ENCODE measurements around the gene TRAF6. TPM values are rescaled to one million over a fixed set of nuclear protein-coding genes. Genes with fewer than 3 reads are reported as not detected.

Gene TRAF6
- total and polyA plus RNA-seq, 4 donors, result 2.2 to 14.0 (median 8.8) TPM

DNA sequence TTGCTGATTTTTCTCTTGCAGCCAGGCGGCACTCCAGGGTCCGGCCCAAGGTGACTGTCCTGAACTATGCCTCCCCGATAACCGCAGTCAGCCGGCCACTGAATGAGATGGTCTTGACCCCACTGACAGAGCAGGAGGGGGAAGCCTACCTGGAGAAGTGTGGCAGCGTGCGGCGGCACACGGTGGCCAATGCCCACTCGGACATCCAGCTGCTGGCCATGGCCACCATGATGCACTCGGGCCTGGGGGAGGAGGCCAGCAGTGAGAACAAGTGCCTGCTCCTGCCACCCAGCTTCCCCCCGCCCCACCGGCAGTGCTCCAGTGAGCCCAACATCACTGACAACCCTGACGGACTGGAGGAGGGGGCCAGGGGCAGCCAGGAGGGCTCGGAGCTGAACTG lies 47.8 kb downstream of the TRAF6 start:
- H3K27me3 ChIP-seq (ENCODE audit: control insufficient read depth in 3 of 3, insufficient read depth in 3 of 3, low read length in 2 of 3), result peaks cover 0 to 4% (median 0%) of the 10 kb centered on the region in 3 donors
- TF ChIP-seq, protein P1, sequence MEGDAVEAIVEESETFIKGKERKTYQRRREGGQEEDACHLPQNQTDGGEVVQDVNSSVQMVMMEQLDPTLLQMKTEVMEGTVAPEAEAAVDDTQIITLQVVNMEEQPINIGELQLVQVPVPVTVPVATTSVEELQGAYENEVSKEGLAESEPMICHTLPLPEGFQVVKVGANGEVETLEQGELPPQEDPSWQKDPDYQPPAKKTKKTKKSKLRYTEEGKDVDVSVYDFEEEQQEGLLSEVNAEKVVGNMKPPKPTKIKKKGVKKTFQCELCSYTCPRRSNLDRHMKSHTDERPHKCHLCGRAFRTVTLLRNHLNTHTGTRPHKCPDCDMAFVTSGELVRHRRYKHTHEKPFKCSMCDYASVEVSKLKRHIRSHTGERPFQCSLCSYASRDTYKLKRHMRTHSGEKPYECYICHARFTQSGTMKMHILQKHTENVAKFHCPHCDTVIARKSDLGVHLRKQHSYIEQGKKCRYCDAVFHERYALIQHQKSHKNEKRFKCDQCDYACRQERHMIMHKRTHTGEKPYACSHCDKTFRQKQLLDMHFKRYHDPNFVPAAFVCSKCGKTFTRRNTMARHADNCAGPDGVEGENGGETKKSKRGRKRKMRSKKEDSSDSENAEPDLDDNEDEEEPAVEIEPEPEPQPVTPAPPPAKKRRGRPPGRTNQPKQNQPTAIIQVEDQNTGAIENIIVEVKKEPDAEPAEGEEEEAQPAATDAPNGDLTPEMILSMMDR (IDR thresholded peaks at IDR 0.05; ENCODE audit: control extremely low read depth, extremely low read depth), result no peak
- no peaks in the 10 kb centered on the region for H3K9me3 ChIP-seq (ENCODE audit: control insufficient read depth in 4 of 4, insufficient read depth in 3 of 4, low read length in 3 of 4)
- H3K36me3 ChIP-seq (ENCODE audit: control insufficient read depth in 4 of 4, insufficient read depth in 4 of 4, low read length in 4 of 4), result peaks cover 0 to 4% (median 2%) of the 10 kb centered on the region in 4 donors
- ATAC-seq (ENCODE audit: insufficient read depth, low FRiP score), result no peak
- H3K4me1 ChIP-seq (ENCODE audit: control insufficient read depth in 5 of 5, insufficient read depth in 5 of 5, low read length in 5 of 5), result peaks cover 0 to 5% (median 0%) of the 10 kb centered on the region in 5 donors
- H3K9ac ChIP-seq (ENCODE audit: insufficient read depth in 1 of 2, low read length in 2 of 2), result no peak overlapping the region
- H3K27ac ChIP-seq (ENCODE audit: low read depth in 1 of 2, low read length in 1 of 2), result no peak overlapping the region
- 94 to 96% methylated on average over 14 to 15 of the region's 15 CpGs for WGBS, 2 donors
- no peak overlapping the region for H3K4me3 ChIP-seq
- no peak for DNase-seq

DNA sequence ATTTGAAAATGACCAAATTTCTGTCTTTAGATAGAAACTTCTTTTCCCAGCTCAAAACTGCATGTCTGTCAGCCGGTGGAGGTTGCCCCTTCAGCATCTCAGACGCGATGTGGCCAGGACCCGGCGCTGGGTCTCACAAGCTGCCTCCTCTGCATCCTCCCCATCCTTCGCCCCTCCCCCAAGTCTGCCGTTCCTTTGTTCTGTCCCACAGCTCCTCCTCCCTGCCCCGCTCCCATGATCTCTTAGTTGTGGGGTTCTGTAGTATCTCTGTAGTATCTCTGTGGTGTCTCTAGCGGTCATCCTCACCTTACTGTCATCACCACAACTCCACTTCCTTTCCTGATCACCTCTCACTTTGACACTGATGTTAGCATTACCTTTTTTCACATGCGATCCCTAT lies 49.9 kb downstream of the TRAF6 start:
- 85 to 94% methylated on average over 10 of the region's 10 CpGs for WGBS, 2 donors
- TF ChIP-seq, protein P1 (IDR thresholded peaks at IDR 0.05; ENCODE audit: control extremely low read depth, extremely low read depth), result no peak
- DNase-seq (no peak), ATAC-seq (ENCODE audit: insufficient read depth, low FRiP score) (no peak)
- Histone ChIP-seq H3K9ac (ENCODE audit: insufficient read depth in 1 of 2, low read length in 2 of 2) (no peak overlapping the region), H3K36me3 (ENCODE audit: control insufficient read depth in 4 of 4, insufficient read depth in 4 of 4, low read length in 4 of 4) (peaks cover 0 to 4% (median 0%) of the 10 kb centered on the region in 4 donors), H3K27ac (ENCODE audit: low read depth in 1 of 2, low read length in 1 of 2) (no peak overlapping the region), H3K27me3 (ENCODE audit: control insufficient read depth in 3 of 3, insufficient read depth in 3 of 3, low read length in 2 of 3) (peaks cover 0 to 4% (median 0%) of the 10 kb centered on the region in 3 donors), H3K4me3 (no peak overlapping the region), H3K4me1 (ENCODE audit: control insufficient read depth in 5 of 5, insufficient read depth in 5 of 5, low read length in 5 of 5) (peaks cover 0 to 14% (median 4%) of the 10 kb centered on the region in 5 donors), H3K9me3 (ENCODE audit: control insufficient read depth in 4 of 4, insufficient read depth in 3 of 4, low read length in 3 of 4) (no peaks in the 10 kb centered on the region)

DNA sequence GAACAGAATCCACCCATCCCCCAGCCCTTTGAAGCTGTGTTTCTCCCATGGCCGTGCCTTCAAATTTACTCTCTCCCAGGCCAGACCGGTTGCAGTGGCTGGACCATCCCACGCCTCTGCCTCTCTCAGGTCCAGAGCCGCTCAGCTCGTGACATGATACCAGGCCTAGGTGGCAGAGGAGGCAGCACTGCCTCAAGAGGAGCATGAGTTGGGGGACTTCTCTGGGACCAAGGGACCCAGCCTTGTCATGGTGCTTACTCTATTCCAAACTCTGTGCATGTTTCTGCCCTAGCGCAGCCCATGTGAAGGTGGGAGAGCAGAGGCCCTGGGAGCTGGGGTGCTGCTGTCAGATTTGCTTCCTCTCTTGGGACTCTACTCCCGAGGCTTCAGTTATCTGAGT lies 51.0 kb downstream of the TRAF6 start:
- no peak overlapping the region for H3K9ac ChIP-seq (ENCODE audit: insufficient read depth in 1 of 2, low read length in 2 of 2)
- no peak for DNase-seq
- no peak for ATAC-seq (ENCODE audit: insufficient read depth, low FRiP score)
- TF ChIP-seq, protein P1 (IDR thresholded peaks at IDR 0.05; ENCODE audit: control extremely low read depth, extremely low read depth), result no peak
- H3K4me1 ChIP-seq (ENCODE audit: control insufficient read depth in 5 of 5, insufficient read depth in 5 of 5, low read length in 5 of 5), result peaks cover 0 to 17% (median 8%) of the 10 kb centered on the region in 5 donors
- H3K9me3 ChIP-seq (ENCODE audit: control insufficient read depth in 4 of 4, insufficient read depth in 3 of 4, low read length in 3 of 4), result no peaks in the 10 kb centered on the region
- peaks cover 0 to 4% (median 0%) of the 10 kb centered on the region in 3 donors for H3K27me3 ChIP-seq (ENCODE audit: control insufficient read depth in 3 of 3, insufficient read depth in 3 of 3, low read length in 2 of 3)
- no peak overlapping the region for H3K4me3 ChIP-seq
- H3K27ac ChIP-seq (ENCODE audit: low read depth in 1 of 2, low read length in 1 of 2), result no peak overlapping the region
- peaks cover 0 to 4% (median 0%) of the 10 kb centered on the region in 4 donors for H3K36me3 ChIP-seq (ENCODE audit: control insufficient read depth in 4 of 4, insufficient read depth in 4 of 4, low read length in 4 of 4)
- WGBS, 2 donors, result 83 to 84% methylated on average over 7 of the region's 7 CpGs

All from lung (tissue), 12 donors.